ENCODE data around the gene CENPS. TPM values are rescaled to one million over a fixed set of nuclear protein-coding genes. Genes with fewer than 3 reads are reported as not detected.
"Not testable (repeated sequence)": the region's sequence is repeated elsewhere in the genome, so short reads cannot be mapped to it uniquely, and the experiment has no call there.

CENPS gene
- total and polyA plus RNA-seq, 8 donors = 1.8 to 29.5 (median 10.0) TPM; not detected in 2

- H3K4me1 ChIP-seq = peaks cover 0 to 6% (median 0%) of the 10 kb centered on the region in 4 donors
- 65 to 70% (median 67%) methylated on average over 7 to 9 of the region's 9 CpGs for WGBS, 5 donors
- intact Hi-C loops (cut with DNase I; ENCODE audit: low total_unique reads) = no loop called here
- no peak overlapping the region for H3K4me3 ChIP-seq
- H3K36me3 ChIP-seq = peaks cover 15 to 37% (median 29%) of the 10 kb centered on the region in 4 donors
- no peaks in the 10 kb centered on the region for H3K27me3 ChIP-seq
- no peak overlapping the region for H3K27ac ChIP-seq
- DNase-seq = peak in 1 of 2 donors; percentile 50
- TF ChIP-seq, protein P1, sequence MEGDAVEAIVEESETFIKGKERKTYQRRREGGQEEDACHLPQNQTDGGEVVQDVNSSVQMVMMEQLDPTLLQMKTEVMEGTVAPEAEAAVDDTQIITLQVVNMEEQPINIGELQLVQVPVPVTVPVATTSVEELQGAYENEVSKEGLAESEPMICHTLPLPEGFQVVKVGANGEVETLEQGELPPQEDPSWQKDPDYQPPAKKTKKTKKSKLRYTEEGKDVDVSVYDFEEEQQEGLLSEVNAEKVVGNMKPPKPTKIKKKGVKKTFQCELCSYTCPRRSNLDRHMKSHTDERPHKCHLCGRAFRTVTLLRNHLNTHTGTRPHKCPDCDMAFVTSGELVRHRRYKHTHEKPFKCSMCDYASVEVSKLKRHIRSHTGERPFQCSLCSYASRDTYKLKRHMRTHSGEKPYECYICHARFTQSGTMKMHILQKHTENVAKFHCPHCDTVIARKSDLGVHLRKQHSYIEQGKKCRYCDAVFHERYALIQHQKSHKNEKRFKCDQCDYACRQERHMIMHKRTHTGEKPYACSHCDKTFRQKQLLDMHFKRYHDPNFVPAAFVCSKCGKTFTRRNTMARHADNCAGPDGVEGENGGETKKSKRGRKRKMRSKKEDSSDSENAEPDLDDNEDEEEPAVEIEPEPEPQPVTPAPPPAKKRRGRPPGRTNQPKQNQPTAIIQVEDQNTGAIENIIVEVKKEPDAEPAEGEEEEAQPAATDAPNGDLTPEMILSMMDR (IDR thresholded peaks at IDR 0.05) = no peak
- TF ChIP-seq POLR2AphosphoS5 (IDR thresholded peaks at IDR 0.05) (no peak), POLR2A (IDR thresholded peaks at IDR 0.05) (no peak), EP300 (IDR thresholded peaks at IDR 0.05) (no peak)
- H3K9me3 ChIP-seq = no peaks in the 10 kb centered on the region
Observed at GRCh38 chr1:10424034-10424433, 6.2 kb upstream of the CENPS start.

- Histone ChIP-seq H3K4me1 (peaks cover under 1 to 10% (median 2%) of the 10 kb centered on the region in 4 donors), H3K27ac (no peak overlapping the region), H3K4me3 (no peak overlapping the region), H3K36me3 (peaks cover 10 to 31% (median 23%) of the 10 kb centered on the region in 4 donors), H3K27me3 (no peaks in the 10 kb centered on the region), H3K9me3 (no peaks in the 10 kb centered on the region)
- intact Hi-C loops (cut with DNase I; ENCODE audit: low total_unique reads) = loop anchor here (5.0 kb wide), 1 partner anchor 47 kb away; no protein-coding TSS in a partner anchor
- no peak for TF ChIP-seq POLR2A (IDR thresholded peaks at IDR 0.05)
- no peak for TF ChIP-seq EP300 (IDR thresholded peaks at IDR 0.05)
- TF ChIP-seq, protein P1 (IDR thresholded peaks at IDR 0.05) = no peak
- no peak for TF ChIP-seq POLR2AphosphoS5 (IDR thresholded peaks at IDR 0.05)
- DNase-seq = no peak
- WGBS, 5 donors = 82 to 89% (median 84%) methylated on average over 8 of the region's 8 CpGs
Observed at GRCh38 chr1:10424651-10425050, 5.6 kb upstream of the CENPS start.

GRCh38 chr1:10425826-10426534 is 4.3 kb upstream of the CENPS start:
- H3K36me3 ChIP-seq = peaks cover 5 to 18% (median 10%) of the 10 kb centered on the region in 4 donors
- H3K27ac ChIP-seq = not testable (repeated sequence)

GRCh38 chr1:10426535-10426848 is 3.7 kb upstream of the CENPS start:
- H3K27ac ChIP-seq, H3K4me3 ChIP-seq, H3K9me3 ChIP-seq, DNase-seq, H3K27me3 ChIP-seq: not testable (repeated sequence)
- intact Hi-C loops (cut with DNase I; ENCODE audit: low total_unique reads) = loop anchor here (5.0 kb wide), 1 partner anchor 49 kb away; no protein-coding TSS in a partner anchor
- WGBS, 5 donors = 87 to 100% (median 96%) methylated on average over 1 to 21 of the region's 21 CpGs; no CpG with 5 or more reads in 1 of the 5 donors
- peaks cover 11 to 23% (median 18%) of the 10 kb centered on the region in 4 donors for H3K4me1 ChIP-seq
- H3K36me3 ChIP-seq = peaks cover under 1 to 13% (median 5%) of the 10 kb centered on the region in 4 donors

More at GRCh38 chr1:10425826-10426534, 4.3 kb upstream of the CENPS start:
- H3K9me3 ChIP-seq, H3K27me3 ChIP-seq, H3K4me3 ChIP-seq, DNase-seq: not testable (repeated sequence)
- WGBS, 5 donors = 60 to 84% (median 79%) methylated on average over 10 to 21 of the region's 21 CpGs
- peaks cover 6 to 18% (median 13%) of the 10 kb centered on the region in 4 donors for H3K4me1 ChIP-seq
- intact Hi-C loops (cut with DNase I; ENCODE audit: low total_unique reads) = loop anchor here (5.0 kb wide), 1 partner anchor 49 kb away; no protein-coding TSS in a partner anchor

DNA sequence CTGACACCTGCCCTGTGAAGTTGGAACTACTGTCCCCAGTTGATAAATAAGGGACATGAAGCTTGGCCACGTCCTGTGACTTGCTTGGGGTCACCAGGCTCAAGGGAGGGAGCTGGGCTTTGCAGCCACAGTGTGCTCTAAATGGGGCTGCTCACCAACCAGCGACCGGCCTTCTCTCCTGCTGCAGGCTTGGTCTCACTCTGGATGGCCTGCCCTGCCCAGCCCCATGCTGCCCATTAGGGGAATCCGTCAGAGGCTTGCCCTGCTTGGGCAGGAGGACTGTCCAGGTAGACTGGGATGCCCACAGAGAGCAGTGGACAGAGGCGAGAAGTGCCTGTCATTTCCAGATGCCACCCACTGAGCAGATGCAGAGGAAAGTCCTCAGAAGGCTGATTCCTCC is 1.2 kb upstream of the CENPS start:
- no peak for DNase-seq
- 86 to 95% (median 89%) methylated on average over 4 to 5 of the region's 5 CpGs for WGBS, 5 donors
- no peaks in the 10 kb centered on the region for H3K9me3 ChIP-seq
- H3K4me3 ChIP-seq = no peak overlapping the region
- H3K36me3 ChIP-seq = no peaks in the 10 kb centered on the region
- peaks cover 13 to 41% (median 27%) of the 10 kb centered on the region in 4 donors for H3K4me1 ChIP-seq
- TF ChIP-seq POLR2AphosphoS5 (IDR thresholded peaks at IDR 0.05) (no peak), POLR2A (IDR thresholded peaks at IDR 0.05) (no peak), EP300 (IDR thresholded peaks at IDR 0.05) (no peak)
- TF ChIP-seq, protein P1 (IDR thresholded peaks at IDR 0.05) = no peak
- H3K27me3 ChIP-seq = no peaks in the 10 kb centered on the region
- H3K27ac ChIP-seq = no peak overlapping the region
- intact Hi-C loops (cut with DNase I; ENCODE audit: low total_unique reads) = loop anchor here (5.0 kb wide), 1 partner anchor 52 kb away; no protein-coding TSS in a partner anchor
